NCI-H1417 treated with DMSO at 0.1 percent for 48 hours (cell line): ENCODE measurements around the gene HOXB2.
"Not testable (repeated sequence)": the region's sequence is repeated elsewhere in the genome, so short reads cannot be mapped to it uniquely, and the experiment has no call there.

ENCODE experiments used
- DNase-seq: peaks from one replicate; lab custom pipeline; 2025; lab: John Stamatoyannopoulos, UW

The HOXB2 gene

GRCh38 chr17:48514477-48514876 lies 30.4 kb downstream of the HOXB2 start:
- DNase-seq, result no peak

- no peak for DNase-seq
Observed at GRCh38 chr17:48513666-48514455, 31.0 kb downstream of the HOXB2 start.

GRCh38 chr17:48513097-48513496 lies 31.8 kb downstream of the HOXB2 start:
- no peak for DNase-seq

- DNase-seq, result no peak
Observed at GRCh38 chr17:48510761-48511604, 33.9 kb downstream of the HOXB2 start.

- DNase-seq, result no peak
Observed at GRCh38 chr17:48510381-48510760, 34.5 kb downstream of the HOXB2 start.

GRCh38 chr17:48509708-48510107 lies 35.2 kb downstream of the HOXB2 start:
- DNase-seq, result not testable (repeated sequence)

GRCh38 chr17:48506246-48506645 lies 38.7 kb downstream of the HOXB2 start:
- DNase-seq, result no peak

- DNase-seq, result peak; percentile 63
Observed at GRCh38 chr17:48505788-48506187, 39.1 kb downstream of the HOXB2 start.

GRCh38 chr17:48504953-48505352 lies 40.0 kb downstream of the HOXB2 start:
- no peak for DNase-seq

- DNase-seq, result no peak
Observed at GRCh38 chr17:48503747-48504146, 41.2 kb downstream of the HOXB2 start.

- DNase-seq, result no peak
Observed at GRCh38 chr17:48502901-48503300, 42.0 kb downstream of the HOXB2 start.

- no peak for DNase-seq
Observed at GRCh38 chr17:48502312-48502711, 42.6 kb downstream of the HOXB2 start.

GRCh38 chr17:48500435-48501426 lies 44.2 kb downstream of the HOXB2 start:
- DNase-seq, result no peak

- DNase-seq, result no peak
Observed at GRCh38 chr17:48499735-48500434, 45.0 kb downstream of the HOXB2 start.

- DNase-seq, result no peak
Observed at GRCh38 chr17:48499248-48499647, 45.7 kb downstream of the HOXB2 start.

GRCh38 chr17:48498164-48498850 lies 46.6 kb downstream of the HOXB2 start:
- no peak for DNase-seq

GRCh38 chr17:48497103-48497502 lies 47.8 kb downstream of the HOXB2 start:
- no peak for DNase-seq

GRCh38 chr17:48494335-48494734 lies 50.6 kb downstream of the HOXB2 start:
- no peak for DNase-seq
